ENCODE measurements around the gene ACOXL.
"Not testable (repeated sequence)": the region's sequence is repeated elsewhere in the genome, so short reads cannot be mapped to it uniquely, and the experiment has no call there.

ACOXL gene

DNA sequence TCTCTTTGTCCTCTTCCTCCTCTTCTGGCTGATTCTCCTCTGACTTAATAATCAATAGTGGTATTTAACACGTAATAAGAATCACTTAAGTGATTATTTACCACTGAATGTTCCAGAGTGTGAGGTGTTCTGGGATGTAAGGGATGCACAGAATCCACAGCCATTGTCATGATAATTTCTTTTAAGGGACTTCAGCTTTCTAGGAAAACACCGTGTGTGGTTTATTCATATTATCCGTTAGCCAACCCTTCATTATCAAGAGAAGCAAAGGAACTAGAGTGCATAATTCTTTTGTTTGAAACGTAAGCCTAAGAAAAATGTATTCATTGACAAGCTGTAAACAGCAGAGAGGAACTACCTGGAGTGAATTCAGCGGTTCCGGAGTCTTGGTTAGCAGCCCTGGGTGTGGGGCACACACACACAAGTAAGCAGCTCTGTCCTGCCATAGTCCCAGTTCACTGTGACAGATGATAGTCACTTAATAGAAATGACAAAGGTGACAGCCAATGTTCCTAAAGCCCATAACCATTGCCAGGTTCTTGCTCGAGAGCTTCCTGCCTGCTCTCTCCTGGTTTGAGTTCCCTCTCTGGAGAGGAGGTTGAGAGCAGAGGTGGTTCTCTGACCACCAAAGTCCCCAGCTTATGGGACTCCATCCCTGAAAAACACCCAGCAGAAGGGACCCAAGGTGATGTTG lies 101.9 kb downstream of the ACOXL start:
- no peak for DNase-seq

DNA sequence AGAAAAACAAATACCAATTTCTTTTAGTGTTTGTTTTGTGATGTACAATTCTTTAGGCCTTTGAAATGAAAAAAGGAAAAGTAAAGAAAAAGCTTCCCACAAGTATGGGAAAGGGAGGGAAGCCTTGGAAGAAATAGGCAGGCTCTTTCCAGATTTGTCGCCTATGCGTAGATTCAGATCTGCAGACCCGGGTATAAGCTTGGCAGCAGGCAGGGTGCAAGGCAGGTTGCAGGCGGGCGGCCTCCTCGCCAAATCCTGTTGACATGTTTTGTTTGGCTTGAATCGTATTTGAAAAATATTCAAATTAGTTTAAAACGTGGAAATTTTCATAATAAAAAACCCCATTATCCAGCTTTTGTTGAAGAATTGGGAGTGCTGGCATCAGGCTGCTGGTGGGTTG lies 104.3 kb downstream of the ACOXL start:
- no peak for DNase-seq

DNA sequence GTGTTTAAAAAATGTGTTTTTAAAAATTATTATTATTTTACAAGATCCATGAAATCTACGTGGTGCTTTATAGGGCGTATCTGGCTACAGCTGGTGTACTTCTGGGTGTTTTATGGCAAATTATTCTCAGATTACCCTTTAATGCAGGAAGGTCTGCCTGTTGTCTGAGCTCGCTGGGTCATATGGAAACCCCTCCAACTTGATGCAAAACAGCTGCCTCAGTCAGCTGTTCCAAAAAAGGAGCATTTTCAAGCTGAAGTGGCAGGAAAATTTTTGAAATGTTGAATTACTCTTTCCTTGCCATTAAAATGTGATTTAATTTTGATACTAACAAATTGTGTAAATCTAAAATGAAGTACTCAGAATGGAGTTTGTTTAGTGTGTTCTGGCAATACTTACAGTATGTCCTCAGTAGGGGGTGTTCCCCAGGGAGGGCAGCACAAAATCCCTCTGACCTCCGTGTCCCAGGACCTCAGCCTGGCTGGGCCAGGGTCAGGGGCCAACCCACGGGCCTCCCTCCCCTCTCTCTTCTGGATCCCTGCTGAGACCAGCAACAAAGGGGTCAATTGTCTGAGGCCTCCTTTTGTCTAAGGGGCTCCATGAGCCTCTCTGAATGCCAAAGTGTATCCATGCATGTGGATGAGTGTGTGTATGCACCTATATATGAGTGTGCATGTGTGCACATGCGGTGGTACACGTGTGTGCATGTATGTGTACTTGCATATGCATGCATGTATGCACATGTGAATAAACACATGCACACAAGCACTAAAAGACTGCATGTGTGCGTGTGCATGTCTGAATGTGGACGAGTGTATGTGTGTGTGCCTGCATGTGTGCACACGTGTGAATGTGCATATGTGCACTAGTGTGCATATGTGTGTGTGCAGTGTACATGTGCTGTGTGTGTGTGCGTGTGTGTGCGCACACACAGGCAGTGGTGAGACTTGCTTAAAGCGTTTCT lies 105.4 kb downstream of the ACOXL start:
- no peak for DNase-seq

DNA sequence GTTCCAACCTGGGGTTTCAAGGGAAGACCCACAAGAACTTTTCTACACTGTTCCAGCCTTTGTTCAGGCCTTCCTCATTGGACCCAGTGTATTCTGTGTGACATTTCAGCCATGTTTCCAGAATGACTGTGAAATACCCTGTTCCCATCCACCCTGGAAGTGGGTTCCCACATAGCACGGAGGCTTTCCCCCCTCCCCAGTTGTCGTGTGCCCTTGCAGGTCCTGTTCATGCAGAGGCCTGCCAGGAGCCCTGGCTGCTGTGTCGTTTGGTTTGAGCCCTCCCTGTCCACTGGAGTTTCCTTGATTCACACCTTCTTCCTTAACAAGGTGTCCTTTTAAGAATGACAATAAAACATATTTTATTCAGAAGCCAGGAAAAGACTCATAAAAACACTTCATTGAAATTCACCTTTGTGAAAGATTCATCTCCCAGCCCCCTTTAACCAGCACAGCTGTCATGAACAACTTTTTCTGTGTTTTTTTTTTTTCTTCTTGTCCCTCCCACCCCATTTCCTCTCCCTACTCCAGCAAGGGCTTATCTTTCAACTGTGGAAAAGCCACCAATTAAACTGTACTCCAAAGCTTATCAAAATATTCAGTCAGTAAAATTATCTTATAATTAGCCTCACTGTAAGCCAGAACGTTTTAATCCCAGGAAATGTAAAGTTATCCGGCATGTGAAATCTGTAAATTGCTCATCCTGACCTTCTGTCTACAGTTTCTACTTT lies 106.4 kb downstream of the ACOXL start:
- DNase-seq = no peak

DNA sequence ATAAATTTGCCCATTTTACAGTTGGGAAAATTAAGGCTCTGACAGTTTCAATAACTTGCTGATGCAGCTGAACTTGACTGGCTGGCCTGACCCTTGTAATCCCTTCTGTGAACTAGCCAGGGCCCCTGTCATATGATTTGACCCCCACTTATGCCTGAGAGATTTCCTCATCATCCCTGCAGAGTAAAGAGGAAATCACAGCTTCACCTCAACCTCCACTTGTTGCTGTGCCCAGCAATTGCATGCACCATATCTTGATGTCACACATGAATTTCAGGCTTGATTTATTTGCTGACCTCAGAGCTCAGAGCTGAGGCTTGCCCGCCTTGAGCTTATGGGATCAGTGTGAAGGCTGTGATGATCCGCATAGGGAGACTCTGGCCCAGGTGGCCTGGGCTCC lies 108.1 kb downstream of the ACOXL start:
- no peak for DNase-seq

DNA sequence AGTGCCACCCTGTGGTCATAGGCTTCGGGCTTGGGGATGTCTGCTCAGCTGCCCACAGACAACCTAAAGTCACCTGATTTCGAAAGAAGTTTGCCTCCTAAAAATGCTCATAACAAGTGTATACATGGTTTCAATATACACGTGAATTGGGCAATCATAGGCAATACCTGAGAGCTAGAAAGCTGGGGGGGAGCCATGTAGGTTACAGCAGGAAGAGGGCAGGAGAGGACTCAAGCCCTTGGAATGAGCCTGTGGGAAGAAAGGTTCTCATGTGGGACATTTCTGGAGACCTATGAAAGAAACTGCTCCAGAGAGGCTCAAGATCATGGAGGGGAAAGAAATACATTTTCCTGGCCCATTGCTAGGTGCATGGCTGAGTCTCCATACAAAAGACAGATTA lies 109.7 kb downstream of the ACOXL start:
- no peak for DNase-seq

DNA sequence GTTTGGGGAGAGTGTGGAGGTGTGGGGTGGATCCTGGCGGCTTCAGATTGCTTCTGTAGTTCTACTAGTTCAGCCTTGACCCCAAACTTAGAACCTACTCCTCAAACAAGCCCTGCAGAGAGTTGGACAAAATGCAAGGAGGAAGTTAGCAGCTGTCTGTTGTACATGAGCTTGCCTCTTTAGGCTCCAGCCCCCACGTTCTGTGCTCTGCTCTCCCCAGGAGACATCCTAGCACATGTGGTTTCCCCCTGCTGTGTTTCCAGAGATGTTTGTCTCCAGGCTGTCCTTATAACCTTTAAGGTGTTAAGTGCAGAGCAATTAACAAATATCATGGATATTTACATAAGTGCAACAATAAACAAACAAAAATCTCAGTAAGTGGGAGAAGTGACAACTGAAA lies 111.1 kb downstream of the ACOXL start:
- no peak for DNase-seq

DNA sequence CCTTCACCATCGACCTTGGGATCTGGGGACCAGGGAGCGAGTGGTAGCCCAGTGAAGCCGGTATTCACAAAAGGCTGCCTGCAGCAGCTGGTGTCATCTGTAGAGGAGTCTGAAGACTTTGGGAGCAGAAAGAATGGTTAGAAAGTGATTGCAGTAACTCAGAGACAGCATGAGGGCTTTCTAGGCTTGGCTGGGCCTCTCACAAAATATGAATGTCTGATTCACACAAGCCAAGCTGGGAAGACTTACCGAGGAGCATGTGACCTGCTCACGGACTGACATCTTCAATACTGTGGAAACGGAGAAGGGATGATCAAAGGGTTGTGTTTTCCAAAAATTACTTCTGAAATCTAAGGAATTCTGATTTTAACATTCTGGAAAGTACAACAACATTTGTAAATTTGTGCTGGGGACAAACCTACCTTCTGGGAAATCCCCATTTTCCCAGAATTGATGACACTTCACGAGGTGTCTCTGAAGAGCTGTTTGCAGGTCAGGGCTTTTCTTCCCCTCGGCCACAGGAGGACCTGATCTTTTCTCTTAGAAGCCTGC lies 111.7 kb downstream of the ACOXL start:
- no peak for DNase-seq

DNA sequence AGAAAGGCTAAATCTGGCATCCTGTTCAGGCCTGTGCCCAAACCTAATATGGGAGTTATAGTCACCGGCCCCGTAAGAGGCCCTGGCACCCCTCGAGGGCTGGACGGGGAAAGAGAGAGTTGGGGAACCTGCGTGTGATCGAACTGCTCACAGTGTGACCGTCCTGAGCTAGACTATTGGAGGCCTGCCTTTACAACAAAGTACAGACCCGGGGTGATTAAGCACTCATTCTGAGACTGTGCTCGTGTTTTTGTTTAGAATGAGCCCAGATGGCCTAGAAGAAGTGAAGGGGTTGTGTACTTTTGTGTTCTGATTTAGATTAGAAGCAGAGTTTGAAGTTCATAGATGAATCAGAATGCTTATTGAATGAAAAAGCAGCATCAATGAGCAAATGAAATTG lies 115.3 kb downstream of the ACOXL start:
- DNase-seq = no peak

DNA sequence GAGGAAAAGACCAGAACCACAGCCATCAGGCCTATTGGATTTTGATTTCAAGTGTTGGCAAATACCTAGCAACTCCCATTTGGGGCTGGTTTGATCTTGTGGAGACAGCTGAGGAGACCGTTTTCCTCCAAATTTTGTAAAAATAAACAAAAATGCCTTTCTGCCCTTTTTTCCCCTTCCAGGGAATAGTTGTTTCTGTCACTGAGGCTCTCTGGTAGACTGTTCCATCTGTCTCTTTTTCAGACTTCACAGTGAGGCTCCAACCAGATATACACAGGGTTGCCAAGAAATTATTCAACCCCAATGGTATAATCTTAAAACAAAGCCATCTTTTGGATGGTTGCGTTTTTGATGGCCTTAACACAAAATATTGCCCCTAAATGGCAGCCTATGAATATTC lies 115.7 kb downstream of the ACOXL start:
- no peak for DNase-seq

DNA sequence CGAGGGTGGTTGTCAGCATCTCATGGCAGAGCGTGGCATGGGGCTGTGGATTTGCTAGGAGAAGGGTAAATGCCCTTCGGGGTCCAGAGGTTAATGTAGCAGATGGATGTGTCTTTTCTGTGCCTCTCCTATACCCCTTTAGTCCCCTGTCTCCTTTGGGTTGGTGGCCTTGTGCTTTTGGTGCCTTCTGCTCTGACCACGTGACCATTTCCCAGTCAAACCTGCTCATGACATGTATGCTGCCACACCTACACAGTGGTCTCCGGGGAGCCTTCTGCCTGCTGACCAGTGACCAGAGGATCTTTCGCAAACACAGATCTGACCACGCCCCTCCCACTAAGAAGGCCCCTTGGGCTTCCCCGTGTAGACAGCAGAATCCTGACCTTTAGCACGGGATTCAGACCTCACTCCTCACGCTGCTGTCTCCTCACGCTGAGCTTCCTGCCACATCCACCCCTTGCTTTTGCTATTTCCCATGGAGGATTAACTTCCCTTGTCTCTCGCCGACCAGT lies 116.2 kb downstream of the ACOXL start:
- DNase-seq = no peak

DNA sequence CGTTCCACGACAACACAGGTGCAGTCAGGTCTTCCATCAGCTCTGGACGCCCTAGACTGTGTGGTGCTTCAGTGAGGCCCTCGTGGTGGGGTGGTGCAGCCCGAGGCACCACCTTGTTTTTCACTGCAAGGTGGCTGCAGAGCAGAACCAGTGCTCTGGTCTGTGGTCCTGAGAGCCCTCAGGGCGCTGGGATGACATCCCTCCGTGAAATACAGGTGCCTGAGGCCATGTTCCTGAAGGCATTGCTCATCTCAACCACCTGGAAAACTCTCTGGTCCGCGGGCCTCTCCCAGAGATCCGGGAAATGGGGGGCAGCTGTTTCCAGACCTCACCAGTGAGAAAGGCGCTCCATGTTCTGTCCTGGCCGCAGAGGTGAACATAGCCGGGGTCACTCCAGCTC lies 119.2 kb downstream of the ACOXL start:
- DNase-seq = no peak

DNA sequence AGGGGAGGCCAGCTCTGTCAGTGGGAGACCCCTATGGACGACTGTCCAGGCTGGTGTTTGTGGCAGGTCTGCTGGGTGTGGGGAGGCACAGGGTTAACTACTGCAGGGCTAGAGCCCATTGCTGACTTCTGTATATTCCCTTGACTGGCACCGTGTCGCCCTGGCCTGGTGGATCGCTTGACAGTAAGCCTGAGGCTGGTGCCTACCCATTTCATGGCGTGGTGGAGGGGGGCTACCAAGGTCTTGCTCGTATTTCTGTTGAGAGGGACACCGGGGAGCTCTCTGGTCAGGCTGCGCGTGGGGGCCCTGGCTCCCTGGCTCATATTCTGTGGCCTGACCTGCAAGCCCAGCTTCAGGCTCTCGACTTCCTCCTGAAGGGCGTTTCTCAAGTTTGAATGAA lies 119.7 kb downstream of the ACOXL start:
- DNase-seq = no peak

DNA sequence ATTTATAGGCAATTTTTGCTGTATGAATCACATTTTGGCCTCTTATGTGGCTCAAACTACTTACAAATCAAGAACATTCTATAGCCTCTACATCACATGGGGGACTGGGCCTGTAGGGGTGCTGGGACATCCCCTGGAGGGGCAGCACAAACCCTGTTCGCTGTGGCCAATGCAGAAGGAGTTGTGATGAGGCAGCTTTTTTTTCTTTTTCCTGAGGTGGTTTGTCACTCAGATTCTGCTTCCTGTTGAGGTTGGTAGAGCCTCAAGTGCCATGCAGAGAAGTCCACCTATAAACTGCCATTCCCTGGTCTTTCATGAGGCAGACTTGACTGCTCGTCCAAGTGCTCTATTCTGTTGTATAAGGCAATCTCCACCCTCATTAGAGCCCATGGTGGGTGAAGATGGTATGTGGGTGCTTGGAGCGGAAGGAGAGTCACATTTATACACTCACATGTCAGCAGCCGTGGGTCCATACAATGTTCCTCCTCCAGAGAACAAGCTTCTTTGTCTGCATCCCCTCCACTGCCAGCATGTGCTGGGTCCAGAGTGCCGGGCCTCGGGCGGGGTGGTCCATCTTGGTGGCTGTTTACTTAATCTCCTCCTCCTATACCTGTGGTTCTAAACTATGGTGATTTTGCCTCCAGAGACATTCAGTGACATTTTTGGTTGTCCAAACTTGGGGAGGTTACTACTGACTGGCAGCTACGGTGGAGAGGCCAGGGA lies 120.3 kb downstream of the ACOXL start:
- peak; percentile 59 for DNase-seq

DNA sequence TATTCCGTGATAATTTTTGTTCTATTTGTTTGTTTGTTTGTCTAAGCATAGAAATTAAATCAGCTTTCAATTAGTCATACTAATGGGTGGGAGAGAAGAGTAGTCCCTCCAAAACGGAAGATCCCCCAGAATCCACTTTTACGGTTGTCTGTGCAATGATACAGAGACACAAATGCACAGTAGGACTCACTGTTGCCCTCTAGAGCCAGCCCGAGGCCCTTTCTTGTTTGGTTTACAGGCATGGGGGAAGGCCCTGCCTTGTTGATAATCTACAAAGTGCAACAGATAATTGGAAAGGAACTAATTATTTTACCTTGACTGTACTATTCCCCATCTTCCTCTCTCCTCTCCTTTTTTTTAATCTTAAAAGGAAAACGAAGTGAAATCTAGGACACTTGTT lies 121.1 kb downstream of the ACOXL start:
- peak; percentile 71 for DNase-seq

DNA sequence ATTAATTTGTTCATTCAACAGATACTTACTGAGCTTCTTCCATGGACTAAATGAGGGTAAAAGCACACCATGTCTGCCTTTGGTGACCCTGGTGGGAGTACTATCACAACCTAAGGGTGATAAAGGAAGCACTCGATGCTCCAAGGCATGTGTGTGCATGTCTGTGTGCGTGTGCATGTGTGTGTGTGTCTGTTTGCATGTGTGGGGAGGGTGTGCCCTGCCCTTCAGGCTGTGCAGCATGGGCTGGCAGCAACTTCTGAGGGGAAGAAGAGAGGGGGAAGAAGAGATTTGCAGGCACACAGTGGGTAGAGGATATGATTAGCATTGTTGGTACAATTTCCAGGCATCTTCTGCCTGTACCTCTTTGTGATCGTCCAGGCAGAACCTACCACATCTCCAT lies 121.6 kb downstream of the ACOXL start:
- no peak for DNase-seq

DNA sequence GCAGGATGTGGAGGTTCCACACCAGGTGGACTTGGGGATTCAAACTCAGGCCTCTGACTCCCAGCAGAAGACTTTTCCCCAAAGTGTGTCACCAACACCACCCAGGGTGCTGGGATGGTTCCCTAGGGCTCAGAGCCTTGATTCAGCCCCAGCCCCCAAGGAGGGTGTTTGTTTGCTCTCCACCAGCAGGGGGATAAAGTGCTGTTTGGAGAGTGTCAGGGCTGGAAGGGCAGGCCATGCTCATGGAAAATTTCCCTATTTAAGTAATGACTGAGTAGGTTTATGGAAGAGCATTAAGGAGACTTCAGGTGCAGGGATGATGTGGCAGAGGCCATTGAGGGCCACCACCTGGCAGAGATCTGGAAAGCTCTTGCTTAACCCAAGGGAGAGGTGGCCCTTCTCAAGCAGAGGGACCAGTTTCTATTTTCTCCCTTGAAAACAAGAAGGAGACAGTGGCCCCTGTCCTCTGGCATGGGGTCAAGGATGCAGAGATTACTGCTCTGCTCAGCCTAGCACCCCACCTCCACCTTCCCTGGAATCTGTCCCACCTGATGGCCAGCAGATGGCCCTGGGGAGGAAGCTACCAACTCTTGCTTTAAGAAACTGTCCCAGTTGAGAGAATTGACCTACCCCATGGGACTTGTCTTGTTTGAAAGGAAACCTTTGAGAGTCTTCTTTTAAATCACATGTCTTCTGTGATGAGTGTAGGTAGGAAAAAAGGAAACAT lies 122.1 kb downstream of the ACOXL start:
- no peak for DNase-seq

DNA sequence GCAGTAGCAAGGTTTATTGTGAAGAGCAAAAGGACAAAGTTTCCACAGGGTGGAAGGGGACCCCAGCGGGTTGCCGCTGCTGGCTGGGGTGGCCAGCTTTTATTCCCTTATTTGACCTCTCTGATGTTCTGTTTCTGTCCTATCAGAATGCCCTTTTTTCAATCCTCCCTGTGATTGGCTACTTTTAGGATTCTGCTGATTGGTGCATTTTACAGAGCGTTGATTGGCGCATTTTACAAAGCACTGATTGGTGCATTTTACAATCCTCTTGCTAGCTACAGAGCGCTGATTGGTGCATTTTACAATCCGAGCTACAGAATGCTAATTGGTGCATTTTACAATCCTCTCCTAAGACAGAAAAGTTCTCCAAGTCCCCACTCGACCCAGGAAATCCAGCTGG lies 123.5 kb downstream of the ACOXL start:
- DNase-seq = not testable (repeated sequence)

DNA sequence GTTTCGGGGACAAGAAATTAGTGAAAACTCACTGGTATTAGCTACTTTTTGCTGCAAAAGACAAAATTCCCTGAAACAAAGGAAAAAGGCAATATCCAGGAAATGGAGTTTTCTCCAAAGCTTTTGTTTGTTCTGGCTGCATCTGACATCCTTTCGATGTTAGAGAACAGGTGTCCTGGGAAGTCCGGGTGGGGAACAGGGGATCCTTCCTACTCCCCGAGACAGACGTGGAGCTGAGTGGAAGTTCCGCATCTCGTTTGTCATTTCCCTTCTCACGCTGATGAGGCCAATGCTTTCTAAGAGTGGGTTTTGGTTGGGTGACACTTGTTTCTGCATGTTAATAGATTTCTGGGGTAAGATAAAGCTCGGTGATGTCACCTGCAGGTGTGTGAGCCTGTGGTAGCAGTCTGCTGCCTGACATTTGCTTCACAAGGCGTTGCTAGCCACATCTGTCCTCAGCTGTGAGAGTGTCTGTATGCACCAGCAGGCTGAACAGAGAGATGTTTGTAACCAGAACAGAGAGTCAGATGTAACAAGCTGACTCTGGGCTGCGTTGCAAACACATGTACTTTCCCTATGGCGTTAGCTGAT lies 125.9 kb downstream of the ACOXL start:
- peak; percentile 58 for DNase-seq

DNA sequence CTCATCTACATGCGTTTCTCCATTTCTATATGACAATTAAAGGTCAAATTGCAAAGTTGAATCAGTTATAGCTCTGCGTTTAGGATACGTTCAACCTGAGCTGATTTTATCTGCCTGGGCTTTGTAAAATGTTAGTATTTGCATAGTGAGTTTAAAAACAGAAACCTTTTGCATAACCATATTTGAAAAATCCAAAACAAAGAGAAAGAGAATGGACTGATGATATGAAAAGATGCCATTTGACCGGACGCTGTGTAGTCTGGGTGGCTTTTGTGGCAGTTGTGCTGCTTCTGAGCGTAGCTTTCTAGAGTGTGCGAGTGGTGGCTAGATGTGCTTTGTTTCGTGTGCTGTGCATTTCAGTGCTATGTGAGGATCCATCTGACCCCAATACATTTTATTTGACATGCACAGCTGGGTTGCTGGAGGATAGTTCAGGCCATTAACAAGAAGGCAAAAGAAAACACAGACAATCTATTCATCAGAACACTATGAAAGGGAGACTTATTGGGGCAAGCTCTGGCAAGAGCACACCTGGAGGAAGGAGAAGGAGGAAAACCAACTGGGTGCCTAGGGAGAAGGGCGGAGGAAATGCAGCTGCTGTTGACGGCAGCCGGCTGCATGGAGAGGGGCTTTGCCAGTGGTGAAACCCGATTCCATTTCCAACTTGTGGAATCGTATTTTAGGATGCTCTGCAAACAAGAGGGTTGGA lies 126.8 kb downstream of the ACOXL start:
- no peak for DNase-seq

DNA sequence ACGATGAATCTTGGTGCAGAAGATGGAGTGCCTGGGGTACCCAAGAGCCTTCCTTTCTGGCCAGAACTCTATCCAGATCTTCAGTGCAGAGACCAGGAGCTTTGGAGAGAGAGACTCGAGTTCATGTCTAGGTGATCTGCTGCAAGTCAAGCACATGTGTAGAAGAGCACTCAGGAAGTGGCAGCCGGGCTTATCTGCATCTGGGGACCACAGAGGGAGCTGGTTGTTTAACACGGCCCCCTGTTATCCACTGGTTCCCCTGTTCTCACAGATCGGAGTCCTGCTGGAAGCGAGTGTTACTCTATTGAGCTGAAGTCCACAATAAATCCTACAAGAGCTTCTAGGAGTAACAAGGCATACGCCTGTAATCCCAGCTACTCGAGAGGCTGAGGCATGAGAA lies 128.3 kb downstream of the ACOXL start:
- no peak for DNase-seq

Data from activated CD4-positive, alpha-beta T cell treated with anti-CD3 and anti-CD28 coated beads, Interleukin-2, Interleukin-6, amounts not matched to agents 100 ng/mL and 50 ng/mL, durations not matched to agents 16 hours and 8 hours (primary cell).